ENCODE measurements around the gene IGSF21. TPM values are rescaled to one million over a fixed set of nuclear protein-coding genes. Genes with fewer than 3 reads are reported as not detected.

Gene IGSF21
- total and polyA plus RNA-seq, 2 donors (not counting 3 experiments of a cell fraction or from before 2014, with no cell fraction given), result not detected

GRCh38 chr1:18336801-18337200 lies 229.2 kb downstream of the IGSF21 start:
- no peak overlapping the region for H2AFZ ChIP-seq (ENCODE audit: low read depth, low read length)
- H3K4me1 ChIP-seq (ENCODE audit: control insufficient read depth, extremely low read depth, insufficient read depth, low read length), result no peaks in the 10 kb centered on the region
- no TSS peak for BruUV-seq (replicated peaks)
- no peak overlapping the region for H3K4me3 ChIP-seq (replicated peaks in 1 of 3; ENCODE audit: insufficient read depth in 1 of 3, low read depth in 1 of 3, low read length in 3 of 3)
- H3K36me3 ChIP-seq (ENCODE audit: control insufficient read depth in 2 of 2, extremely low read depth in 1 of 2, insufficient read depth in 2 of 2, low read length in 2 of 2), result no peaks in the 10 kb centered on the region
- H3K9ac ChIP-seq (replicated peaks; ENCODE audit: extremely low read depth, insufficient read depth, low read length), result no peak overlapping the region
- H3K27ac ChIP-seq (ENCODE audit: insufficient read depth, low read depth, low read length), result no peak overlapping the region
- no peaks in the 10 kb centered on the region for H3K27me3 ChIP-seq (ENCODE audit: control insufficient read depth in 2 of 2, insufficient read depth in 2 of 2, low read length in 2 of 2)
- DNase-seq (ENCODE audit: low read depth, low spot score), result no peak
- H3K9me1 ChIP-seq (replicated peaks; ENCODE audit: control insufficient read depth, extremely low read depth, insufficient read depth, low read length), result no peaks in the 10 kb centered on the region
- ChIA-PET POLR2A (no interaction called here), CTCF (no interaction called here)
- no peaks in the 10 kb centered on the region for H3K79me2 ChIP-seq (ENCODE audit: control insufficient read depth, insufficient read depth, low read length)
- intact Hi-C loops (cut with micrococcal nuclease) (no loop called here), dilution Hi-C loops (cut with MboI; ENCODE audit: extremely low pct_ligation_motif_present, low sequenced_read_pairs) (no loop called here)
- H3K4me2 ChIP-seq (ENCODE audit: insufficient read depth, low read length), result no peak overlapping the region
- no peak for FAIRE-seq
- no peak for TF ChIP-seq POLR2AphosphoS5 (IDR thresholded peaks at IDR 0.05; ENCODE audit: insufficient read depth, low read depth, low read length)
- no peak for TF ChIP-seq MAX (IDR thresholded peaks at IDR 0.05; ENCODE audit: insufficient read depth, insufficient read length)
- no peak for TF ChIP-seq JUN (IDR thresholded peaks at IDR 0.05; ENCODE audit: borderline replicate concordance, insufficient read depth, insufficient read length, low read depth)
- TF ChIP-seq MYC (IDR thresholded peaks at IDR 0.05; ENCODE audit: low read depth, low read length), result no peak
- TF ChIP-seq GATA2 (IDR thresholded peaks at IDR 0.05; ENCODE audit: insufficient read depth, insufficient read length, low read depth, low read length), result no peak
- no peak for TF ChIP-seq EZH2 (IDR thresholded peaks at IDR 0.05; ENCODE audit: borderline replicate concordance, low read depth, low read length, severe bottlenecking)
- TF ChIP-seq POLR2A (IDR thresholded peaks at IDR 0.05; ENCODE audit: low read depth, low read length), result no peak
- TF ChIP-seq FOS (IDR thresholded peaks at IDR 0.05; ENCODE audit: borderline replicate concordance, insufficient read depth, low read length), result no peak
- TF ChIP-seq CTCF (IDR thresholded peaks at IDR 0.05; ENCODE audit: extremely low read depth in 1 of 2, insufficient read depth in 1 of 2, low read depth in 1 of 2, low read length in 2 of 2), result no peak
- no peaks in the 10 kb centered on the region for H4K20me1 ChIP-seq (replicated peaks; ENCODE audit: control insufficient read depth, extremely low read depth, insufficient read depth, low read length)
- H3K9me3 ChIP-seq (replicated peaks; ENCODE audit: control insufficient read depth, insufficient read depth, low read length), result no peaks in the 10 kb centered on the region
